HG02642 (cell line): ENCODE data around the gene AGPAT3.
A peak's percentile ranks its signal among the peaks of the same experiment; 100 is the strongest.

Experiments
- ATAC-seq: cut with Tn5 transposase; IDR thresholded peaks from one replicate; pipeline ENCODE4 v1.9.1; 2021; ENCODE audit warnings: mild to moderate bottlenecking; ENCODE audit not compliant: unreplicated experiment, poor library complexity

The AGPAT3 gene

DNA sequence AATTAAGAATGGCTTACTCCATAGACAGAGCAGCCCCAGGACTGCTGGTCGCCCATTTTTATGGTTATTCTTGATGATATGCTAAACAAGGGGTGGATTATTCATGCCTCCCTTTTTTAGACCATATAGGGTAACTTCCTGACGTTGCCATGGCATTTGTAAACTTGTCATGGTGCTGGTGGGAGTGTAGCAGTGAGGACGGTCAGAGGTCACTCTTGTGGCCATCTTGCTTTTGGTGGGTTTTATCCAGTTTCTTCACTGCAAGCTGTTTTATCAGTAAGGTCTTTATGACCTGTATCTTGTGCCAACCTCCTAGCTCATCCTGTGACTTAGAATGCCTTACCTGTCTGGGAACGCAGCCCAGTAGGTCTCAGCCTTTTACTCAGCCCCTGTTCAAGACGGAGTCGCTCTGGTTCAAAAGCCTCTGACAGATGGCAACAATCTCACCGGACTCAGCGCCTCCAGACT, 5.2 kb upstream of the AGPAT3 start:
- no peak for ATAC-seq

DNA sequence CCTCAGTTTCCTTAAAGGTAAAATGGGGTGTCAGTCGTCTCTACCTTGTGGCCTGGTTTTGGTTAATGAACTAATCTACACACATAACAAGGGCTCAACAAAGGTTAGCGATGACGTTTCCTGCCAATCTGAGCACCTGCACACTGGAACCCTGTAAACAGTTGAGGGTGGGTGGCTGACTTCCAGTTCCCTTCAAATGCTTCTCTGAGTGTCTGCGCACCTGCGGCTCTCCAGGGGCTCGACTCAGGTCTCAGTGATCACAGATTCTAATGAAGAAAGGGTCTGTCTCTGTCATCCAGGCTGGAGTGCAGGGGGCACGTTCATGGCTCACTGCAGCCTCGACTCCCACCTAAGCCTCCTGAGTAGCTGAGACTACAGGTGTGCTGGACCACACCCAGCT, 3.3 kb upstream of the AGPAT3 start:
- no peak for ATAC-seq

DNA sequence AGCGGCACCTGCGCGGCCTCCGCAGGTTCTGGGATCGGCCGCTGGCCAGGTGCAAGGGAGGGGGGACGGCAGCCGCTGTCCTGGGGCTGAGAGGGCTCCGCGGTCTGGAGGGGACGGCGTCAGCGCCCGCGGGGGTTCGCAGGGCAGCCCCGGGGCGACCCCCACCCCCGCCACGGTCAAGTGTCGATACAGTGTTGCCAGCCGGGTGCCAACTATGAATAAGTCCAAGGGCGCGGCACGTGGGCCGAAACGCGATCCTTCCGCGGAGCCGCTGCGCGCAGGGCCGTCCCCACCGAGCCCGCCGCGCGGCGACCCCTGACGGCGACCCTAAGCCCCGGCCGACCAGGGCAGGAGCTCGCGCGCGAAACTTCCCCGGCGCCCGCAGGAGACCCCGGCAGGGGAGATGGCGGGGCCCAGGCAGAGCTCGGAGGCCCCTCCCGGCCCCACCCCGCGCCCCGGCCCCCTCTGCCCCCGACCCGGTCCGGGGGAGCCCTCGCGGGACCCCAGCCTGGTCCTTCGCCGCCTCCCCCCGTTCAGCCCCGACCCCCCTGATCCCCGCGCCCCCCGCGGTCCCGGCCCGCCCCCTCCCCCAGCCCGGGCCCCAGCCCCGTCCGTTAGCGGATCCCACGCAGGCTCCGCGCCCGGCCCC, 586 bp upstream of the AGPAT3 start:
- peak; percentile 9 for ATAC-seq

DNA sequence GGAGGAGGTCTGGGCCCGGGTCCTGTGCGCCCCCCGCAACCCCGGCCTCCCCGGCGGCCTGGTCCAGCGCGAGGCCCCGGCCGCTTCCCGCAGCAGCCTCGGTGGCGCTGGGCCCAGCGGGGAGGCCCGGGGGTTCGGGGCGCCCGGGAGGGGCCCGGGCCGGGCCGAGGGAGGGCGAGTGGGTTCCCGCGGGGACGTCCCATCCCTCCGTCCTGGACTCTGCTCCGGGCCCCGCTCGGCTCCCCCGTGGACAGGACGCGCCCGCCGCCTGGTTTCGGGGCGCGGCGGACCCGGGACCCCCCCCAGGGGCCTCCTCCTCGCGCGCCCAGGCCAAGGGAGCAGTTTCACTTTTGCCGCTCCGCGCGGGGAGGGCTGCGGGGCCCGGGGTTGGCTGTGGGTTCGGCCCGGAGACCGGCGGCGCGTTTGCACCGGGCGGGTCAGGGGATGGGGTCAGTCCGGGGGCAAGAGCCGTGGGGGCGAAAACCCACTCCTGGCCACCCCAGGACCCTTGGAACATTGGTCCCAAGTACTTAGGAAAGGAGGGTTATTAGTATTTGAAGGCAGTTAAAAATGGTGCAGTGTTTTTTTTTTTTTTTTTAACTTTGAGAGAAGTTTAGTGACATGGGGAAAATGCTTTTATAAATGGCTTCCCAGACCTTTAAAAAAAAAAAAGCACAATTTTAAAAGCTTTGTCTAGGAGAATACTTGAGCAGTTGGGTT, 677 bp downstream of the AGPAT3 start:
- peak; percentile 38 for ATAC-seq

DNA sequence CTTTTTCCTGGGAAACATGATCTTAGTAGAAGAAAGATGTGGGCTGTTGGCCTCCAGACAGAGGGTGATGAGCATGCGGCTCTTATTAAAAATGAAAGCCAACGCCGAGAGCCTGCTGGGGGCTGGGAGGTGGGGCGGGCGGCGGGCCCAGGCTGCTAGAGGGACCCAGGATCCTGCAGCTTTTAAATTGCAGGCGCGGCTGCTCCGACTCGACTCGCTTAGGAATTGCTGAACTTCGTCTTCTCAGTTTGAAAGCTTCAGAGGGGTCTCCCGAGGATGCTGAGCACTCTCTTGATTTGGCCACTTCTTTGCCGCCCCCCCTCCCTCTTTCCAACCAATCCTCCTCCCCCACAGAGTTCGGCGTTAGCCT, 1.2 kb downstream of the AGPAT3 start:
- ATAC-seq: no peak

DNA sequence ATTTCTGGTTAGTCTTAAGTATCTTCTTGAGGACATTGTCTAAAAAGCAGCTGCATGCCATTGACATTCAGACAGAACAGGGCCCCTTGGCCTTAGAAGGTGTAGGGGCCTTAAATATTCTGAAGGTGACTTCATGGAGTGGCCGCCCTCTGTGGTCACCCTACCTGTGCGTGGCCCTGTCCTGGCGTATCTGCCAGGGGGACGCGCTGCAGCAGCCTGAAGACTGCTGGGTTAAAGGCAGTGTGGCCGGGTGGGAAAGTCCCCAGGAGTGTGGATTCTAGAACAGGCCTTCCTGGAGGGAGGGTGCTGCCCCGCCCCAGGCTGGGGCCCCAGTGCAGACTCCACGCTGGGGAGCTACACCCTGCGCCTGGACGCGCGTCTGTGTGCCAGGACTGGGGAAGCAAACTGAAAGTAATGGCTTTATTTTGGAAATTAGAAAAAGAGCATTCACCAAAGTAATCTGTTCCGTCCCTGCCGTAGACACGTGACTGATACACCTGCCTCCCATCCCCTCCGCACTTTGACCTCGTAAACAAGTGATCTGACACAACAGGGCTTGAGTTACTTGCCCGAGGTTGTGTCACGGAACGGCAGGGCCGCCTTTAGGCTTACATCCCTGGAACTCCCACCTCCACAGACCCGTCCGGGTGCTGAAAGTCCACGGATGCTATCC, 1.8 kb downstream of the AGPAT3 start:
- no peak for ATAC-seq

DNA sequence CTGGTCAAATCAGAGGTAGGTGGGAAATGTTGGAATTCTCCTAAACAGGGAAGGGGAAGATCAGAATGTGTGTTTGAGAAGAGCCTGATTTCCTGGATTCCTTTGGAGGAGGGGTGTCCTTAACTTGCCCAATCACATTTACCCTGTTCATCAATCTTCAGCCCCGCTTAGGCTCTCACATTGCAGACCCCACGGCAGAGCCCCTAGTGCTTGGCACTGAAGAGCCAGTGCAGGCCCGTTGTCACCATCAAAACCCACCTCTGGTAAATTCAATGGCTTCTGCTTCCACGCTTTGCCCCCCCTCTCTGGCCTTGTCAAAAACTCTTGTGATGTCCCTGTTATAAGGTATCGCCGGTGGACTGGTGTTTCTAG, 2.3 kb downstream of the AGPAT3 start:
- ATAC-seq: no peak

DNA sequence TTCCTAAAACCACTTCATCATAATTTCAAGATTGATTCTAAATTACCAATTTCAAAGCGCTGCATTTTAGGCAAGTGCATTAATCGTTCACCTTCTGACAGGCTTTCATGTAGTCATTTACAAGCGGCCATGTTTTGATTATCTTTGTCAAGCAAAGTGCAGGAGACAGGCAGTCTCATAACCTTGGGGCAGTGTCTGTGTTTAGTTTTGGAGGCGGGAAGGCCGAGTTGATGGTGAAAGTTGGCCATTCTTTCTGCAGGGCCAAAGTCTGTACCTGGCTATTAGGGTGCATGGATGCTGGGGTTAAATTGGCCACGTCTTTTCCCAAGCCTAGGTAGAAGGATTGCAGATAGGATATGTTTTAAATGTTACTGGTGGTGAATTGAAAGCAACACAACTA, 2.9 kb downstream of the AGPAT3 start:
- ATAC-seq: no peak

DNA sequence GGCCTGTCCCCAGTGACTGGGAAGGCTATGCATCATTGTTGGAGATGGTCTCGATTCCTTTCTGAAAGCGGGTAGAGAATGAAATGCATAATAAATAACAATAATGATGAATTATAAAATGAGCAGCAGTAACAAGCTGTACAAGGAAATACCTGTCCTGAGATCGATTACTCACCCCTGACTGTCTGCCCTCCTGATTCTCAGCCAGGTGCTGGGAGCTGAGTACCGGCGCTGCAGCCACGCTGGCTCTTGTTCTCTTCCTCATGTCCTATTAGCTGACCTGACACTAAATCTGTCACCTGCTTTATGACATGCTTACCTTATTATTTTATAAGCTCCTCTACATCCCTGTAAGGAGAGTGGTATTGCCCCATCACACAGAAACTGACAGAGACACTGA, 3.4 kb downstream of the AGPAT3 start:
- ATAC-seq: no peak

DNA sequence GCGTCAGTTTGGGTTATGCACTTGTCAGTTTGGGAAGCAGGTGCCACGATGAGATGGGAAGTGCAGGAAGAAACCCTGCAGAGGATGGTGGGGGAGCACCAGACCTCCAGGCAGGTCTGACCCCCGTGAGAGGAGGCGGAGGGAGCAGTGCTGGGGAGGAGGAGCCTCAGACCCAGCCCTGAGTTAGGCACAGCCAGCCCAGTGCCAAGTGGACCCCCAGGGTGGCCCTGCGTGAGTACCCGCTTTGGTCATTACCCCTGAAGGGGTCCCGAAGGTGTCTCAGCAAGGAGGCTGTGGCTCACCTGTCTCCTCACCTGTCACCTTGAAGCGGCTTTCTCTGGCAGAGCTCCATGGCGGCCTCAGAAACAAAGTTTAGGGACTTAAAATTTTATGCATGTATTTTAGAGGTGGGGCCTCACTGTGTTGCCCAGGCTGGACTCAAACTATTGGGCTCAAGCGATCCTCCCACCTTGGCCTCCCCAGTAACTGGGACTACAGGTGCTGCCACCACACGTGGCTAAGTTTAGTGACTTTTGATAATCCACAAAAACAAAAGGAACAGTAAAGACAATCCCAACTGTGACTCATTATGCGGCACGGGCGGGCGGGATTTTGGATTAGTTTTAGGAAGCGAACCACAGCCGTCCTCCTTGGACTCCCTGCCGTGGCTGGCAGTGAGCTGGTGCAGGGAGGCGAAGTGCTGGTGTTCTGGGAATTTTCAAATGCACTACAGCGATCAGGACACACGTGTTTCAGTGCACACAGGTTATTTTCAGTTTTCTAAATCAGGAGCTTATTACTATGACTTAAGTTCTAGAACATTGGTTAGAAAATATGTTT, 4.7 kb downstream of the AGPAT3 start:
- ATAC-seq: no peak

DNA sequence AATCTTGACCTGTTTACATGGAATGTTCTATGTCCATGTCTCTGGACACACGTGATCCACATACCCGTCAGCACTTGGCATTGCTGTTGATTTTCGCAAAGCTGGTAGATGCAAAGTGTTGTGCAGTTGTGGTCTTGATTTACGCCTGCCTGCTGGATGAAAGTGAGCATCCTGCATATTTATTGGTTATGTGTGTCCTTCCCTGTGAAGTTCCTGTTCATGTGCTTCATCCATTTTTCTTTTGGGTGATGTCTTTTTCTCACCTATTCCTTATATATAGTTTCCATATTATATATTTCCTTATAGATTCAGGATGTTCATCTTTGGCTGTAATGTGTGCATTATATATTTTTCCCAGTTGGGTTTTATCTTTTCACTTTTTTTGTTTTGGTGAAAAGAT, 6.5 kb downstream of the AGPAT3 start:
- no peak for ATAC-seq

DNA sequence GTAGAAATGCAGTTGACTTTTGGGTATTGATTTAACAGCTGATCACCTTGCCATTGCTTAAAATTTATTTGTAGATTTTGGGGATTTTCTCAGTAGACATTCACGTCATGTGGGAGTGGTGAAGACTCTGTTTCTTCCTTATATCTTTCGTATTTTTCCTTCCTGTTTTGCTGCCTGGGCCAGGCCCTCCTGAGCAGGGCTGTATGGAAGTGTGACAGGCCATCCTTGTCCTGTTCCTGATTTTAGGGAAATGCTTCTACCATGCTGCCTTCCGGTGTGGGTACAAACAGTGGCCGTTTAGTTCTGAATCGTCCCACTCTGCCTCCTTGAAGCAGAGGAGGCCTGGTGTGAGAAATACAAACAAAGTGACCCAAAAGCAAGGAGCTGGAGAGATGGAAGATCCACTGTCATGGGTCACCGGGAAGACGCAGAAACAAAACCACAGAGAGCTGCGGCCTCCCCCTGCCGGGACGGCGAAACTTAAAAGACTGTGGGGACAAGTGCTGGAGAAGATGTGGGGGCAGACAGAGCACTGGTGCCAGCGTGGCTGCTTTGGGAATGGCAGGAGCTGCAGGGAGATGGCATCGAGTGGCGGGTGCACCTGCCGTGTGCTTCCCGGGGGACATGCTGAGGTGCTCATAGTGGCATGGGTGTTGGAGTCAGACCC, 7.6 kb downstream of the AGPAT3 start:
- ATAC-seq: no peak

DNA sequence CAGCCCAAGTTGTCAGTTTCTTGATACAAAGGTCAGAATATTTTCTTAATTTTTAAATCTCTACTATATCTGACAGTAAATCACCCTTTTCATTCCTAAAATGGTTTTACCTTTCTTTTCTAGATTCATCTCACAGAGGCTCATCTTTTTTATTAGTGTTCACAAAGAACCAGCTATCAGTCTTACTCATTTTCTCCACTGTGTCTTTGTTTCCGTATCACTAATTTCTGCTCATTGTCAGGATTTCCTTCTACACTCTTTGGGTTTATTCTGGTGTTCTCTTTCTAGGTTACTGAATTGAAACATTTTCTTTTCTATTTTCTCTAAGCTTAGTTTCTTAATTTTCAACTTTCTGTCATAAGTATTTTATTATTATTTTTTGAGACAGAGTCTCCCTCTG, 8.7 kb downstream of the AGPAT3 start:
- ATAC-seq: no peak

DNA sequence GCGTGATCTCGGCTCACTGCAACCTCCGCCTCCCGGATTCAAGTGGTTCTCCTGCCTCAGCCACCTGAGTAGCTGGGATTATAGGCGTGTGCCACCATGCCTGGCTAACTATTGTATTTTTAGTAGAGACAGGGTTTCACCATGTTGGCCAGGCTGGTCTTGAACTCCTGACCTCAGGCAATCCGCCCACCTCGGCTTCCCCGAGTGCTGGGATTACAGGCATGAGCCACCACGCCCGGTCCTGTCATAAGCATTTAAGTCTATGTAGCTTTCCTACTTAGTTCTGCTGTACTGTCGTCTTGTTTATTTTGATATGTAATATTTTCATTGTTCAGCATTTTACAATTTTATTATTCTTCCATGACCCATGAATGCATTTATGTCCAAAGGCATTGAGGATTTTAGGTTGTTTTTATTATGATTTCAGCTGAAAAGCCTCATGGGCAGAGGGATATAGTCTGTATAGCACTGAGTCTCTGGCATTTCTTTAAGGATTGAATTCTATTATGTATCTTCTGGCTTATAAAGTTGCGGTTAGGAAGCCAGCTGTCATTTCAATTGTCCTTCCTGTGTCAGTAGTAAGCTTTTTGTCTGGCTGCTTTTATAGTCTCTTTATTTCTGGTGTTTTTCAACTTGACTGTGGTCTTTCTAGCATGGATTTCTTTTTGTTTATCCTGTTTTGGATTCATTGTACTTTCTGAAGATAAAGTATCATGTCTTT, 9.2 kb downstream of the AGPAT3 start:
- no peak for ATAC-seq

DNA sequence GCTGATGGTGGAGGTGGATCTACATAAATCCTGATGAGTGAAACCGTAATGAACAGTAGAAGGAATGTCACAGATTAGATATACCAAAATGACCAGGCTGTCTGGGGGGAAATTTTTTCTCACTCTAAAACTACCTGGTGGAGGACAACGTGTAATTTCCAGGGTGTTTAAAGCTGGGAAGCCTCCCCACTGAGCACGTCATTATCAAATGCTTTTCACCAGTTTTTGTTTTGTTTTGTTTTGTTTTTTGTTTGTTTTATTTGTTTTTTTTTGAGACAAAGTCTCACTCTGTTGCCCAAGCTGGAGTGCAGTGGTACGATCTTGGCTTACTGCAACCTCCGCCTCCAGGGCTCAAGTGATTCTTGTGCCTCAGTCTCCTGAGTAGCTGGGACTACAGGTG, 11.6 kb downstream of the AGPAT3 start:
- ATAC-seq: no peak

DNA sequence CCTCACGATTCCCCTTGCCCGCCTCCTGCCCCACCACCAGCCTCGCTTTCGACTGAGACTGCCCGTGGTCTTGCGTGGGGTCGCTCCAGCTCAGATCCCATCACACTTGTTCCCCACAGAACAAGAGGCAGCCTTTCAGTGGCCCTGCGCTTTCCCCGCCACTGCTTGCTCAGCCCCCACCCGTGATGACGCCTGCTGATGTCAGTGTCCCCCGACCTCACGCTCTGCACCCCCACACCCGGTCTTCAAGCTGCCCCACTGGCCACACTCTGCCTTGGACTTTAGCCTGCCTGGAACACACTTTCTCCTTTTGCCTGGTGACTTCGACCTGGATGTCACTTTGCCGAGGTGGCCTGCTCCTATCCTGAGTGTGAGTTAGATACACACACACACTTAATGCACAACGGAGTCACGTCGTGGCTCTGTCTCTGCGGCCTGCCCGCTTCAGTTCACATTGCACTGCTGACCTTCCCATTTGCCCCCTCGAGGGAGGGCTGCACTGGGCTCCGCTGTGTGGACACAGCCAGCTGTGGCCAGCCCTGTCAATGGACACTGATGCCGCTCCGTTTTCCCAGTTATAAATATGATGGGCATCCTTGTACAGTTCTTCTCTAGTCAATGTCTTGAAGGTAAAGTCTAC, 13.0 kb downstream of the AGPAT3 start:
- no peak for ATAC-seq

DNA sequence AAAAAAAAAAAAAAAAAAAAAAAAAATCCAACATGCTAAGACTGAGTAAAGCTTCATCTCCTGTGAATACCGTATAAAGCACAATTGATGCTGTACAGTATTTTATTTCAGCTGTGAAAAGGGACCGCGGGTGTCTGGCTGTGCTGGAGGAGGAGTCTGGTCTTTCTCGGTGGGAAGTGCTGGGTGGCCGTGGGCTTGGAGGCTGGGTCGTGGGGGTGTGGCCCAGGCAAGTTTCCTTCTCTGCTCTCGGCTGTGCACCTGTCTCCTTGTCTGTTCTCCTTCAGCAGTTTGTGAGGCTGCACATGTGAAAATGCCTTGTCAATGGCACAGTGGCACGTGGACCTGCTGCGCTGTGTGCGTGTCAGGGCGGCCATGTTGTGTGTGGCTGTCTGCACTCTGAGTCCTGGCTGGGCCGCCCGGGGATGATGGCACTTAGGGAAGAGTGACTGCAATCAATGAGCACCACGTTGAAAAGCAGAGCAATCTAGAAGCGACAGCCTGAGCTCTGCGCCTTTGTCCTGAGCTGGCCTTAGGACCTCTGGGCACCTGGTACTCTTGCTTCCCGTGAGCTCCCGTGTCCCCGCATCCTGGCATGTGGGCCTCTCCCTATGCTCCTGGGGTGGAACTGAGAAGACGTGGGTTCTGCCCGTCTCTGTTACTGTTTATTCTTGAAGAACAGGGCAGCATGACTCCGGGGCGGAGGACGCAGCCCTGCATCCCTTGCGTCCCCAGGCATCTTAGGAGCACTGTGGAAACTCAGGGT, 14.5 kb downstream of the AGPAT3 start:
- no peak for ATAC-seq
